Activated naive CD8-positive, alpha-beta T cell treated with anti-CD3 and anti-CD28 coated beads, Interleukin-2, amount 50 U/mL, for 16 hours (primary cell): ENCODE measurements around the gene CAMTA1.

Source experiments
- DNase-seq: peaks from one replicate; pipeline ENCODE4 v3.0.0-alpha.2; 2020; ENCODE audit warnings: low read depth, low spot score

Gene CAMTA1

DNA sequence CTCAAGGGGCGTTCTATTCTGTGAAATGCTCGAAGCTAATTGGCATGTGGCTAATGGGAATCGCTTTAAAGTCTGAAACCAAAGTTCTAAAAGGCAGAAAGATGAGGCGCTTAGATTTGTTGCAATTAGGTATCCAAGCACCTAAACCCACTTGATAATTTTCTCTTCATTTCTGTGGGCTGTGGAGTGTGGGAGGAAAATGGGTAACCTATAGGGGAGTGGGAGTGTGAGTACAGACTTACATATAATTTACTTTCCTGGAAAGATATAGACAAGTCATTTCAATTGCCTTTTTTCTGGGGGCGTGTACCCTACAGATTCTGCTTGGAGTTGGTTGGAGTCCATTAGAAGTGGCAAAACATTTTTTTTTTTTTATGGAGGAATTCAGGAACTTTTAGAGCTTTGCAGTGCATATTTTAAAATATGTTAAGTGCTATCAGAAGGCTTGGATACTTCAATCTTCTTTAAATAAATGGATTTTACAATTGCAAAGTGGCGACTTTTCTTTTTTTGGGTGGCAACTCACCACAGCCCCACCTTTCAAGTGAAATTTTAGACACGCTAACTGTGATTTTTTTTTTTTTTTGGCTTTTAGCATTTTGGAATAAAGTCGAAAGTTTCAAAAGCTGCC lies 254.5 kb downstream of the CAMTA1 start:
- no peak for DNase-seq

DNA sequence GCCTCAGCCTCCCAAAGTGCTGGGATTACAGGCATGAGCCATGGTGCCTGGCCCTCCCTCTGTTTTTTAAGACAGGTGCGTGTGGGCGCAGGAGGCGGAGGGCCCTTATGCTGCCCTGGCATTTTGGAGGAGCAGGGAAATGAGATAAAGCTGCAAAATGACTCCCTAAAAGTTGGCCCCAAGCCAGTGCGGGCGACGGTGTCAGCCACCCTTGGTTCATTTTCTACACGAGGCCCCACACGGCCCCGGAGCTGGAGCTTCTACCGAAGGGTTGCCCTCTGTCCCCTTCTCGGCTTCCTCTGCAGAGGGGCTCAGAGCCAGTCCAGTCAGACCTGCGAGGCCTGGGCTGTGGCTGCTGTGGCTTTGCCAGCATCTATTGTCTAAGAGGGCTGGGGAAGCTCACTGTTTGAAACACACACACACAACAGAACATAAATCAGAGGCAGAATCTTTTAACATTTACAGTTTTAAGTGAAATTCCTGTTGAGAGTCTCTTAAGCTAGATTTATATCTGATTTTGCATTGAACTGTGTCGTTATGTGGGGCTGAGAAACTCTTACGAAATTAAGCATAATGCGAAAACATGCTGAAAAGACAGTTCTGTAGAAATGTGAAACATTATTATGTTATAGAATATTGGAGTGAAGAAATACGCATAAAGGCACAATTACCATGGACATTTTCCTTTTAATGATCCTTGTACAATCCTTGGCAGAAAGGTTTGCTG lies 255.9 kb downstream of the CAMTA1 start:
- no peak for DNase-seq

DNA sequence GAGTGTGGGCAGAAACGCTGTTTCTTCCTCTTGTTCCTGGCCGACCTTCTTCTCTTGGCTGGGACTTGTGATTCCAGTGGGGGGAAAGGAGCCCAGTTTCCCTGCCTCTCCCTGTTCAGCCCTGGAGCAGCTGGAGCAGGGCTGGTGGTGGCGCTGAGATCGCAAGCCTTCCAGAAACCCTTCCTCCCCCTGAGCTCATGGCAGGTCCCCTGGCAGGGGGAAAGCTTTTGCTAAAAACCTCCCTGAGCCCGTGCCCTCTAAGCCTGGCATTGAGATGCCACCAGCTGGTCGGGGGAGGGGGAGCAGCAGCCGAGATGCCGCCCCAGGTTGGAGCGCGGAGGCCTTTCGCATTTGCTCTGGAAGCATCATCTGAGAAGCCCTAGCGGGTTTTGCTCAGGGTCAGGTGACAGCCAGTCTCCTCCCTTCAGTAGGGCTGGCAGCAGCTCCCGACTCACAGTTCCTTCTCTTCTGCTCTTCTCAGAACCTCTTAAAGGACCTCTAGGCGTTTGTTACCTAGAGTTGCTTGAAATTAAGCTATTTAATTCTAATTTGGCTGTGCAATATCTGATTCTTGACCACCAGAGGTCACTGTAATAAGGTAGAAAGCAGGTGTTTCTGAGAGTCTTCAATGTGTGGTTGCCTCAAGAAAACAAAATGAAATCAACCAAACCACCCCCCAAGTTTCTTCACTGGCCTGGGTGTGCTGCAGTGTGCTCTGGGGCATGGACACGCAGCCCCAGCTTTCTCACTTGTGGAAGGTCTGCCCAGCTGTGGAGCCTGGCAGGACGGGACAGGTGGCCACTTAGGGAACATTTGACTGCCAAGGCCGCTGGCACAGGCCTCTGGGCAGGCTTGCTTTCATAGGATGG lies 257.3 kb downstream of the CAMTA1 start:
- no peak for DNase-seq

DNA sequence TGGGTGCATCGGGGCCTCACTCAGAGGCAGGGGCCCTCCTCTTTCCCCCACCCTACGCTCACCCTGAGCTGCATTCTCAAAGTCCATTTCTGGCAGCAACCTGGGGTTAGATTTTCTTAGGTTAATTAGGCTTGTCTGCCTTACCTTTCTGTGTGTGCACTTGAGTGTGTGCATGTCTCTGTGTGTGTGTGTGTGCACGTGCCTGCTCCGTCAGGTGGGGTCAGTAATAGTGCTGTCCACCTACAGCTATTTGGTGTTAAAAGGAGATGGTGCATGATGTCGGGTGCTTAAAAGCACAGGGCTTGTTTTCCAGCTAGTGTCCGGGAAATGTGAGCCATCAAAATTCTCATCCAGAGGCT lies 257.9 kb downstream of the CAMTA1 start:
- no peak for DNase-seq

DNA sequence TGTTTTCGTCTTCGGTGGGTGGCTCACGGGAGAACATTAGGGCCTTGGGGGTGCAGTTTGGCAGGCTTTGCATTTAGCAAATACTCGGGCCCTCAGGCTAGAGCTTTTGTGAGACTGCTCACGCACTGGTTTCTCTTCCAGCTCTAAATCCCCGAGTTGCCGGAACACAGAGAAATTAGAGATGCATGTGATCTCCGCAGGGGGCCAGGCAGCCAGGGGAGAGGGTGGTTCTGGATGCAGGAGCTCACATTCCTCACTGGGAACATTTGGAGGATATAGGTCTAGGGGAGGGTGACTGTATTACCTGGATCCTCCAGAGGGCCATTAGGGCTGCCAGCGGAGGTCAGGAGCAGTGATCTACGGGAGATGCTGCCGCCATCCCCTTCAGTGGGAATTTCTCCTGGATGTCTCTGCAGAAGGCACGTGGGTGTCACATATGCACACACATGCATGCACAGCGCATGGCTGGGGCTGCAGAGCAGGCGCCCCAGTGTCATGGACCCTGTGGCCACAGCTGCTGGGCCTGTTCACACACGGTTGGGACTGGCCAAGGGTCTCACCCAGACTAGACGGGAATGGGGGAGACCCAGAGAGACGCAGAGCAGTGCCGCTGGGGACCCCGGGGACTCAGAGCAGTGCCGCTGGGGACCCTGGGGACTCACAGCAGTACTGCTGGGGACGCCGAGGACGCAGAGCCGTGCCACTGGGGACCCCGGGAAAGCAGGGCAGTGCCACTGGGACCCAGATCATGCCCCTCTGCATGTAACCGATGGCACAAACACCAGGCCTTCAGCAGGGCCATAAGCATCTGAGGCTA lies 258.7 kb downstream of the CAMTA1 start:
- no peak for DNase-seq

DNA sequence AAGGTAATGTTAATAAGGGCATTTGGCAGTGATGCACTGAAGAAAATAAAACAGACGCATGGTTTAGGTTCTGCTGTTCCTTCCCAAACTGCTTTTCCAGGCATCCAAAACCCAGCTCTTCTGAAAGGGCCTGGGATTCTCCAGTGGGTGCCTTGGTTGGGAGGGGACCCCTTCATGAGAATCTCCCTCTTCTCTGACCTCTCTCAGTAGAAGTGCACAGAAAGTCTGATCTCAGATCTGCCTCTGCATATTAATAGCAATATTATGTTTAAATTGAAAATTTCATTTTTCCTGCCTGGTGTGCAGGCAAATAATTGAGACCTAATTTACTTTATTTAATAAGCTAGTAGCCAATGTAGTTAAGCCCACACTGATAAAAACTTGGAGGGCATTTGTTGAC lies 260.6 kb downstream of the CAMTA1 start:
- no peak for DNase-seq

DNA sequence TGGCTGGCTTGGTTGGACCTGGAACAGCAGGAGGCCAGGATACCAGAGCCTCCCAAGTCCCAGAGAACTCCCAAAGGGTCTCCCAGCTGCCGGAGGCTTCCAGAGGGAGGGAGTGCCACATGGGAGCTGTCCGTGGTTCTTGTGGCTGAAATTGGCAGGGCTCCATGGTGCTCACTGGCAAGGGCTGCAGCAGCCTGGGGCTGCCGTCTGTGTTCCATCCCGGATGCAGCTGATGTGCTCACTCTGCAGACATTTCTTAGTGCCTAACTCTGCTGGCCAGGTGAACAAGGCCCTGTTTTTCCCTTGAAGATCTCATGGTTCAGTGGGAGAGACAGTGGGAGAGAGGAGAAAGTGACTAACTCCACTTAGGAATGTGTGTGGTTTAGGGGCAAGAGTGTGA lies 261.1 kb downstream of the CAMTA1 start:
- DNase-seq: no peak

DNA sequence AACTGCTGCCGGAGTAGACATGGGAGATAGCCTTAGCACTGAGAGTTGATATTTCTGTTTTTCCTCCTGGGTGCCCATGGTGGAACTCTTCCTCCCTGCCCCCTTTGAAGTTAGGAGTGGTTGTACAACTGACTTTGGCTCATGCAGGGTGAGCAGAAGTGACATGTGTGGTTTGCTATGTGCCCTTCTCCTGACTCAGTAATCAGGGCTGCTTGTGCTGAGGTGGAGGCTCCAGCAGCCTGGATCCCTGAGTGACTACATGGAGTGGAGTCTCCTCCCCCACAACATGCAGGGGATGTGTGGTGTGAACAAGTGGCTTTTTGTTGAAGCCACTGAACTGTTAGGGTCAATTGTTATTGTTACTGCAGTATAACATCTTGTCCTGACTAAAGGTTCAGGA lies 261.6 kb downstream of the CAMTA1 start:
- no peak for DNase-seq

DNA sequence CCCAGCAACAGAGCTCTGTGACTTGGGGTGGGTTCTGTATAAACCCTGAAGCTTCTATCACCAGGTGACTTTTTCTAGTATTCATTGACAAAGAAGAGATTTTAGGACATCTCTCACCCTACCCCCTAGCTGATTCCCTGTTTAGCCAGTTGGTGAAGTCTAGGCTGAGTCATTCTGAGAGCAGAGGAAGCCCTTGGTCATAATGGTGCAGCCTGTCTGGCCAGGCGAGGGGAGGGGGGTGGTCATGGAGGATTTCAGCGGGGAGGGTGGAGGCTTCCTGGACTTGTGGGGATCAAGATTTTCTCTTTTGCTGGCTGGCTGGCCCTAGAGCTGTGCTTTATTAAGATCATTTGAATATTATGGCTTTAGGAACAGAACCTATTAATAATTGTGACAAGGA lies 262.6 kb downstream of the CAMTA1 start:
- DNase-seq: no peak

DNA sequence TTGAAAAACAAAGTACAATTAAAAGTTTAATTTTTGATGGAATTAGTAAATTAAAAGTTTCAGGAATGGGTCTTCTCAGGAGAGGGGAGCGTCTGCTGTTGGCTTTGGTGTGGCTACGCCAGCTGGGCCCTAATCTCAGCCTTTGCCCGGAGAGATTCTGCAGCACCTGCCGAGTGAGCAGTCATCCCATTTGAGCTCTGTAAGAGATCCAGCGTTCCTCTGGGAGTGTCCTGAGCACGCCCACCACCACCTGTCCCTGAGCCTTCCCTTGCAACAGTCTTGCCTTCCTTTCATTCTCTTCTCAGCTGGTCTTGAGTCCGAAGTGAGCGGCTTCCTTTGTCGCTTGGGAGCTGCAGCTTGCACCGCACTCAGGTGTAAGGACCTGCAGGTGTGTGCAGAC lies 263.1 kb downstream of the CAMTA1 start:
- no peak for DNase-seq

DNA sequence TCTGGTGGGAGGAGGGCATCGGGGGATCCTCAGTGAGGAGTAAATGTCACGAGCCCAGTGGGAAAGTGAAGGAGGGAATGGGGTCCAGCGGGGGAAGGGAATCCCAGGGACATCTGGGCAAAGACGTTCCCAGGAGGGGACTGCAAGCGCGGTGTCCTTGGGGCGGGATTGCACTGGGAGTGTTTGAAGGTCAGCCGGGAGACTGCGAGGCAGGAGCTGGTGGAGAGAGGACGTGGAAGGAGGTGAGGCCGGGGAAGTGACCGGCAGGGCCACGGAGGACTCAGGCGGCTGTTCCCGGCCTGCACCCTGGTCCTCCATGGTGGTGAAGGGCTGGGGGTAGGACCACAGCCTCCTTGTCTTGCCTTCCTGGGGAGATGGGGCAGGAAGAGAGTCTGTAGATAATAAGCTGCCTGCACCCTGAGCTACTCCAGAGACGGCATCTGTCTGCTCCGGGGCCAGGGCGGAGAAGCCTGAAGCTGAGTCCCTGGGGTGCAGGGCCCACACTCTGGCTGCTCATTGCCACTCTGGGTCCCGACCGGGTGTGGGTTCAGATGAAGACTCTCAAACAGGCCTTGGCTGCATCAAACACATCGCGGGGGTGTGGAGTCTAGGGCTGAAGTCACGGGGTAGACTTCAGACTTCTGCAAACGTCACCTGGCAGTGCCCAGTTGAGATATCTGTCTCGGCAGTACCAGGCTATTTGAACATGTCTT lies 264.8 kb downstream of the CAMTA1 start:
- no peak for DNase-seq

DNA sequence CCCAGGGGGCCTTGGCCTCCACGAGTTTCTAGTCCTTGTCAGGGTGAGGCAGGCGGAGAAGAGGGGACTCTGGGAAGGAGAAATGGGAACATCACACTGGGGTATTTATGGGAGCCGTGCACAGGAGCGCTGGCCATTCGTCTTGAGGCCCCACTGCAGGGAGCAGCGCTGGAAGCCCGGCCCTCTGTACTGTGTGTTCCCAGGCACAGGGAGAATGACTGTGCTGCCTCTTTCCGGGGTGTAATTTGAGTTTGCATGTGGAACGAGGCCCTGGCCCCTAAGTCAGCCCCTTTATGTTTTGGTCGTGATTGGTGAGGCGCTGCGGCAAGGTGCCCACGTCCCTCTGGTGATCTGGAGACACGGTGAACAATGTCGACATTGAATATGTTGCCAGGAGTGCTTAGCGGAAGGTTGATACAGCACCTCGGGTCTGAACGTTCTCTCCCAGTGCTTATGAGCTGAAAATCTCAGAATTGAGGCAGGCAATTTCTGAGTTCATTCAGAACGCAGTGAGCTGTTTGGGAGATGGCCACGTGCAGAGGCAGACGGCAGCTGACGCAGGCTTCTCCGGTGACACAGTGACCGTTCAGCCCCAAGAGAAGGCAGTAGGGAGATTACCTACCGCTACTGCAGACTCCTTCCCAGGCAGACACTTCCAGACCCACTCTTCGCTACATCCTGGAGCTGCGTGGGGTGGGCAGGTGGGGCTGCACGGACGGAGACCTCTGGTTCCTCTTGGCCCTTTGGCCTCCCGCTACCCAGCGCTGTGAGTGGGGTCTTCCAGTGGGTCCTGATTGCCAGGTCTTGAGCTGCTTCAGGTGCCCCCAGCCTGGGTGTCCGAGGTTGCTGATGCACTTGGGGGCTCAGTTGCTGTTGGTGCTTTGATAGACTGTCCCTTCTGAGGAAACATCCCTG lies 265.8 kb downstream of the CAMTA1 start:
- no peak for DNase-seq

DNA sequence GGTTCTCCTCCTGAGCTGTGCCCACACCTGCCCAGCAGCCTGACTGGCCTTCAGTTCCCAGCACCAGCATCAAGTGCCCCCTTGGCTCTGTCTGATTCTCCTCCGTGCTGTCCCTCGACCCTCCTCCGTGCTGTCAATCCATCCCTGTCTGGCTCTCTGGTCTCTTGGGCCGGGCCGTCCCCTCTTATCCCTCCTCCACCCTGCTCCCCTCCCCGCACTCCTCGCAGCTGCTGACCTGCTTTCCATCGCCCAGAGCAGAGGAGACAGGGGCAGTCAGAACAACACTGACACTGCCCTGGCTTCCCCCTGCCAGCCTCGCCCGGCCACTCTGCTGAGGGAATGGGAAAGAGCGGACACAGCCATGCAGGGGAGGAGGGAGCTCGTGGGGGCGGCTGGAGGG lies 267.4 kb downstream of the CAMTA1 start:
- DNase-seq: no peak

DNA sequence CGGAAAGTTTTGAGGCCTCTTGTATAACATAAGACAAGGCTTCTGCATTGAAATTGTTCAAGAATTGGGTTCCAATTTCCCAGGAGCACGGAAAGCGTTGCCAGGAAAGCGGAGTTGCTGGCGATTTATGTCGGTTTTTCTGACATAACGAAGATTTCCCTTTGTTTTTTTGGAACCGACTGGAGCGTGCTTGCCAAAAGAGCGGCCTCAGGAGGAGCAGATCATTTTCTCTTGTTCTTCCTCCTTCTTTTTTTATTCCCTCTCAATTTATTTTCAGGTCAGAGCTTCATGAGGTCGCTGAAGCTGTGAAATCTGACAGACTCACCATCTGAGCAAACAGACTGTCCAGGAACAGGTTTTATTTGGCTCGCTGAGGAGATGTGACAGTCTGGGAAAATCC lies 275.5 kb downstream of the CAMTA1 start:
- DNase-seq: no peak

DNA sequence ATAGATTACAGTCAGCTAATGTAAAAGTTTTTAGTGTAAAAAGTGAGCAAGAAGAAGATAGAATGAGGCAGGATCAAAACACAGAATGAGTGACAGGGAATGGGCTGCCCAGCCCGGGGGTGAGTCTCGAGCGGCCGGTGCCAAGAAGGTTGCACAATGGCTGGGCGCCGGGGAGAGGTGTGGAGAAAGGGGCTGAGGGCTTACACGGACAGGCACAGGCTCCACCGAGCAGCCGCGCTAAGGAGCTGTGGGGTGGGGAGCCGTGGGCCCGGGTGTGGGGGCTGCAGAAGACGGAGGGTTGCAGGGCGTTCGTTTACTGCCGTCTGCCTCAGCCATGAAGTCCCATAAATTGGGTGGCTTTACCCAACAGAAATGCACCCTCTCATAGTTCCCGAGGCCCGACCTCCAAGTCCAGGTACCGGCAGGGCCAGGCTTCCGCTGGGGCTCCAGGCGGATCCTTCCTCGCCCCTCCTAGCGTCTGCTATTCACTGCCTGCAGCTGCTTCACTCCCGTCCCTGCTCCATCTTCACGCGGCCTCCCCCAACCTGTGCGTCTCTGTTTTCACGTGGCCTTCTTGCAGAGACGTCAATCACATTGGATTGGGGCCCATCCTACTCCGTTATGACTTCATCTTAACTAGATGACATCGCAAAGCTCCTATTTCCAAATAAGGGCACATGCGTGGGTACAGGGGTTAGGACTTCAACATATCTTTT lies 277.2 kb downstream of the CAMTA1 start:
- DNase-seq: no peak

DNA sequence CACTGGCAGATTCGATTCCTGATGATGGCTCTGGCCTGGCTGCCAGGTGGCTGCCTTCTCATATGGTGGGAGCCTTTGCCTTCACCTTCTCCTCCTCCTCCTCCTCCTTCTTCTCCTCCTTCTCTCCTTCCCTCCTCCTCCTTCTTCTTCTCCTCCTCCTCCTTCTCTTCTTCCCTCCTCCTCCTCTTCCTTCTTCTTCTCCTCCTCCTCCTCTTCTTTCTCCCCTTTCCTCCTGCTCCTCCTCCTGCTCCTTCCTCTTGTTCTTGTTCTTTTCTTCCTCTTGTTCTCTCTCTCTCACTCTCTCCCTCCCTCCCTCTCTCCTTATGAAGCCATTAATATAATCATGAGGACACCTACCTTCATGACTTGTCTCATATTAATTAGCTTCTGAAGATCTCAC lies 278.7 kb downstream of the CAMTA1 start:
- no peak for DNase-seq

DNA sequence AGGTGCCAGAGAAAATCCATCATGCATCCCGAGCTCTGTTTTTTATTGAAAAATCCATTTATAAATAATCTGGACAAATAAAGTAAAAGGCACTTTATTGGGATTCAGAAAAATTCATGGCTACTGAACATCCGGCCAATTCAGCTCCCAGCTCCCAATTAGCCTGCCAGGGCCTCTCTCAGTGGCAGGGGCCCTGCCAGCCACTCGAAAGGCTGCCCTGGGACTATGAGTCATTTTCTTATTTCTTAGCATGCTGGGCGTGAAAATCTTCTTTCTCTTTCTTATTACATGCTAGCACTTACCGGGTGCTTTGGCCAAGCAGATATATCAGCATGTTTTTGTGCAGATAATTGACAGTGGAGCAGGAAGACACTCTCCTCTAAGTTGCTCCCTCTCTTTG lies 283.3 kb downstream of the CAMTA1 start:
- DNase-seq: no peak

DNA sequence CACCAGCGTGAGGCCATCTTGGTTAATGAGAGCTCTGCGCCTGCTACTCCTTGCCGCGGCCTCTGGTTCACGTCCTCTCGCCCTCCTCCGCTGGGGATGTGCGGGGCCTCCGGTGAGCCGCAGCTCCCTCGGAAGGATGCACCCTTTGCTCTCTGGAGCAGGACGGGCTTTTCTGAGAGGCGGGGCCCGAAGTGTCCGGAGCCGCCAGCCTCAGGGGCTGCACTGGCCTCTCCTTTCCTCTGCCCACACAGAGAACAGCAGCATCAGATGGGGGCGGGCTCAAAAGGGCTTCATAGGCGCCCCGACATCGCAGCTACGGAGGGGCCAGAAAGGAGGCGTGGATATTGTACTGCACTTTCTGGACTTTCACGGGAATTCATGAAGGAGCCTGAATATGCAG lies 284.7 kb downstream of the CAMTA1 start:
- DNase-seq: no peak

DNA sequence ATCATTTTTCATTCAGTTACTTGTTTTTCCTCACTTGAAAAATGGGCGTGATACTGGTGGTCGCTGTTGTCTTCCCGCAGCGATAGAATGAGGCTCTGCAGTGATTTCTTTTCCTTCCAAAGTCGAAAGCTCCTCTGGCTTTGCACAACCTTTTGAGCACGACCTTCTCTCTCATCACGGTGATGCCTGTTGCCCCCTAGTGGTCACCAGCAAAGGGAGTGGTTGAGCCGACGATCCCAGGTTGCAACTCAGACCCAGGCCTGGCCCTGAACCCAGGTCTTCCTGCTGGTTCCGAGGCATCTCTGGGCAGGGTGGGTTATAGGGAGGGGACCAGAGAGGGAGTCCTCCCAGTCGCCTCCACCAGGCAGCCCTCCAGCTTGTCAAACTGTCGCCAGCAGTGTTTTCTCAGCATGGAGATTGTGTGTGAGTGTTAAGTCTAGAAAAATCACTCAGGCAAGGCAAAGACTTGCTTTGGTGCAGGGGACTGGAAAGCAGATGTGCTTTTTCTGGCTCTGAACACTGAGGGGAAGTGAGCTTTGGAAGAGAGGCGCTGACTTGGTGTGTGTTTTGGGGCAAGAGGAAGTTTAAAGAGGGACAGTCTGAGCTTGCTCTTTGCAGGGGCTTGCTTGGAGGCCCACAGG lies 285.3 kb downstream of the CAMTA1 start:
- DNase-seq: peak; percentile 11
